RWPE2 (cell line): ENCODE results near the gene PDPN.
A peak's percentile ranks its signal among the peaks of the same experiment; 100 is the strongest.

Source experiments
- ATAC-seq: fragments of 200-7000 bp; cut with Tn5 transposase; 3 replicates; pipeline ENCODE4 v1.9.1; 2021; ENCODE audit warnings: low read depth
- DNase-seq: peaks from one replicate; pipeline ENCODE4 v3.0.0-alpha.2; 2020; ENCODE audit warnings: low spot score
- H3K27ac ChIP-seq: fragments of 450-650 bp; 2 replicates; pipeline ENCODE4 v1.5.1; 2017; ENCODE audit warnings: mild to moderate bottlenecking; ENCODE audit not compliant: poor library complexity, severe bottlenecking
- H3K27me3 ChIP-seq: fragments of 250-450 bp; sonication (Bioruptor Pico); 2 replicates; pipeline ENCODE4 v1.5.1; 2021; ENCODE audit warnings: mild to moderate bottlenecking, moderate library complexity; ENCODE audit not compliant: insufficient read depth, poor library complexity, severe bottlenecking
- H3K36me3 ChIP-seq: fragments of 250-450 bp; sonication (Bioruptor Pico); 2 replicates; pipeline ENCODE4 v1.5.1; 2020; ENCODE audit warnings: low read depth, mild to moderate bottlenecking, moderate library complexity
- H3K4me1 ChIP-seq: fragments of 250-450 bp; sonication (Bioruptor Pico); 2 replicates; pipeline ENCODE4 v1.5.1; 2021; ENCODE audit warnings: mild to moderate bottlenecking, moderate library complexity; ENCODE audit not compliant: insufficient read depth, poor library complexity, severe bottlenecking
- H3K4me3 ChIP-seq: fragments of 250-450 bp; sonication (Bioruptor Pico); 2 replicates; pipeline ENCODE4 v1.5.1; 2021; ENCODE audit warnings: mild to moderate bottlenecking, moderate library complexity; ENCODE audit not compliant: severe bottlenecking
- H3K9me3 ChIP-seq: fragments of 250-450 bp; sonication (Bioruptor Pico); 2 replicates; pipeline ENCODE4 v1.5.1; 2021; ENCODE audit warnings: mild to moderate bottlenecking, moderate library complexity; ENCODE audit not compliant: severe bottlenecking
- CTCF ChIP-seq: fragments of 450-650 bp; IDR thresholded peaks from one replicate; pipeline ENCODE4 v1.5.1; 2017; ENCODE audit warnings: mild to moderate bottlenecking, moderate library complexity; ENCODE audit not compliant: poor library complexity, severe bottlenecking

Gene PDPN

GRCh38 chr1:13642306-13643004 lies 58.8 kb downstream of the PDPN start:
- H3K27ac ChIP-seq = no peak overlapping the region
- DNase-seq = no peak

DNA sequence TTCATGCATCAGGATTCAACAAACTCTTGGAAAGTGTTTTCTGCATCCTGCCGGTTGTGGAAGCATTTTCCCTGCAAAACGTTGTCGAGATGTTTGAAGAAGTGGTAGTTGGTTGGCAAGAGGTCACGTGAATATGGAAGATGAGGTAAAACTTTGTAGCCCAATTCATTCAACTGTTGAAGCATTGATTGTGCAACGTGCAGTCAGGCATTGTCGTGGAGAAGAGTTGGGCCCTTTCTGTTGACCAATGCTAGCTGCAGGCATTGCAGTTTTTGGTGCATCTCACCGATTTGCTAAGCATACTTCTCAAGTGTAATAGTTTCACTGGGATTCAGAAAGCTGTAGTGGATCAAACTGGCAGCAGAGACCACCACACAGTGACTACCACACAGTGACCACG lies 59.4 kb downstream of the PDPN start:
- DNase-seq (no peak), ATAC-seq (no peak)
- TF ChIP-seq CTCF = no peak
- Histone ChIP-seq H3K9me3 (no peaks in the 10 kb centered on the region), H3K4me3 (no peak overlapping the region), H3K27ac (no peak overlapping the region), H3K27me3 (no peaks in the 10 kb centered on the region), H3K4me1 (no peaks in the 10 kb centered on the region), H3K36me3 (no peaks in the 10 kb centered on the region)

More at GRCh38 chr1:13642306-13643004, 58.8 kb downstream of the PDPN start:
- TF ChIP-seq CTCF = no peak
- no peak for ATAC-seq
- no peak overlapping the region for H3K4me3 ChIP-seq
- no peaks in the 10 kb centered on the region for H3K36me3 ChIP-seq
- H3K4me1 ChIP-seq = no peaks in the 10 kb centered on the region
- H3K27me3 ChIP-seq = no peaks in the 10 kb centered on the region
- no peaks in the 10 kb centered on the region for H3K9me3 ChIP-seq

GRCh38 chr1:13646521-13646920 lies 62.9 kb downstream of the PDPN start:
- H3K27me3 ChIP-seq = no peaks in the 10 kb centered on the region
- DNase-seq = no peak
- TF ChIP-seq CTCF = no peak
- no peak overlapping the region for H3K4me3 ChIP-seq
- no peaks in the 10 kb centered on the region for H3K9me3 ChIP-seq
- H3K27ac ChIP-seq = no peak overlapping the region
- peaks cover 6% of the 10 kb centered on the region for H3K4me1 ChIP-seq
- H3K36me3 ChIP-seq = no peaks in the 10 kb centered on the region
- no peak for ATAC-seq

DNA sequence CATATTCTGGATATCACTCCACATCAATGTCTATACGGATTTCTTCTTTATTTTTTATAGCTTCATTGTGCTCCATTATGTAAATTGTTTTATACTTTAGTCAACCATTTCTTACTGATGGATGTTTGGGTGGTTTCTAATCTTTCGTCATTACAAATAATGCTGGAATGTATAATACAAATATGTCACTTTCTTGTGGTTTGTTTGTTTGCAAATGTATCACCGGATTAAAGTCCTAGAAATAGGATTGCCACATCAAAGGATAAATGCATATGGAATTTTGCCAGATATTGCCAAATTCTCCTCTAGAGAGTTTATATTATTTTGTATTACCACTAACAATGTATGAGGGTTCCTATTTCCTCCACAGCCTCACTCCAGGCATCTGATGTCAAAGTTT lies 67.6 kb downstream of the PDPN start:
- no peaks in the 10 kb centered on the region for H3K27me3 ChIP-seq
- no peak for DNase-seq
- H3K36me3 ChIP-seq = no peaks in the 10 kb centered on the region
- H3K4me1 ChIP-seq = peaks cover 9% of the 10 kb centered on the region
- H3K4me3 ChIP-seq = no peak overlapping the region
- no peak for TF ChIP-seq CTCF
- H3K9me3 ChIP-seq = no peaks in the 10 kb centered on the region
- ATAC-seq = peak; percentile 73
- no peak overlapping the region for H3K27ac ChIP-seq

GRCh38 chr1:13652238-13652637 lies 68.6 kb downstream of the PDPN start:
- Histone ChIP-seq H3K9me3 (no peaks in the 10 kb centered on the region), H3K4me3 (no peak overlapping the region), H3K27ac (no peak overlapping the region), H3K4me1 (peaks cover 9% of the 10 kb centered on the region), H3K27me3 (no peaks in the 10 kb centered on the region), H3K36me3 (no peaks in the 10 kb centered on the region)
- TF ChIP-seq CTCF = no peak
- ATAC-seq (no peak), DNase-seq (no peak)
